ENCODE results near the gene CPNE9.

DNA sequence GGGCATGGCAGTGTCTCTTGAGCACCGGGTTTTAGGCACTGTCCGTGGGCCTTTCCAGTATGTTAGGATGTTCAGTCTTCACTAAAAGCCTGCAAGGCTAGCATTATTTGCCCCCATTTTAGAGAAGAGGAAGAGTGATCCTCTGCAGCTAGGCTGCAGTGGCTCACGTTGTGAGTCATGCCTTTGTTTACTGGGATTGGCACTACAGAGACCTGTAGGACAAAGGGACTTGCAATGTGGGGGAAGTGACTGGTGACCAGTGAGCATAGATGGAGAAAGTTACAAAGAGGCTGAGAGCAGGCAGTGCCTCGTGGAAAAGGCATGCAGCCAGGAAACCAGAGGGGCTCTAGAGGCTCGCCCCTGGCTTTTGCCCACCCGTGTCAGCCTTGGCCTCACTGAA lies 26.8 kb upstream of the CPNE9 start:
- no peak for TF ChIP-seq EZH2phosphoT487 (IDR thresholded peaks at IDR 0.05; ENCODE audit: unreplicated experiment)
- TF ChIP-seq, protein P1, sequence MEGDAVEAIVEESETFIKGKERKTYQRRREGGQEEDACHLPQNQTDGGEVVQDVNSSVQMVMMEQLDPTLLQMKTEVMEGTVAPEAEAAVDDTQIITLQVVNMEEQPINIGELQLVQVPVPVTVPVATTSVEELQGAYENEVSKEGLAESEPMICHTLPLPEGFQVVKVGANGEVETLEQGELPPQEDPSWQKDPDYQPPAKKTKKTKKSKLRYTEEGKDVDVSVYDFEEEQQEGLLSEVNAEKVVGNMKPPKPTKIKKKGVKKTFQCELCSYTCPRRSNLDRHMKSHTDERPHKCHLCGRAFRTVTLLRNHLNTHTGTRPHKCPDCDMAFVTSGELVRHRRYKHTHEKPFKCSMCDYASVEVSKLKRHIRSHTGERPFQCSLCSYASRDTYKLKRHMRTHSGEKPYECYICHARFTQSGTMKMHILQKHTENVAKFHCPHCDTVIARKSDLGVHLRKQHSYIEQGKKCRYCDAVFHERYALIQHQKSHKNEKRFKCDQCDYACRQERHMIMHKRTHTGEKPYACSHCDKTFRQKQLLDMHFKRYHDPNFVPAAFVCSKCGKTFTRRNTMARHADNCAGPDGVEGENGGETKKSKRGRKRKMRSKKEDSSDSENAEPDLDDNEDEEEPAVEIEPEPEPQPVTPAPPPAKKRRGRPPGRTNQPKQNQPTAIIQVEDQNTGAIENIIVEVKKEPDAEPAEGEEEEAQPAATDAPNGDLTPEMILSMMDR (conservative IDR thresholded peaks at IDR 0.05; ENCODE audit: low read depth in 2 of 2), result no peak
- no peak for TF ChIP-seq ZNF331 (CRISPR knock-in tag; IDR thresholded peaks at IDR 0.05; ENCODE audit: low read depth)
- no peak for TF ChIP-seq POLR2AphosphoS5 (IDR thresholded peaks at IDR 0.05; ENCODE audit: low read depth)
- TF ChIP-seq ZNF114 (CRISPR knock-in tag; IDR thresholded peaks at IDR 0.05), result no peak
- TF ChIP-seq EZH2 (IDR thresholded peaks at IDR 0.05; ENCODE audit: low read depth, unreplicated experiment), result no peak
- TF ChIP-seq, protein P2, sequence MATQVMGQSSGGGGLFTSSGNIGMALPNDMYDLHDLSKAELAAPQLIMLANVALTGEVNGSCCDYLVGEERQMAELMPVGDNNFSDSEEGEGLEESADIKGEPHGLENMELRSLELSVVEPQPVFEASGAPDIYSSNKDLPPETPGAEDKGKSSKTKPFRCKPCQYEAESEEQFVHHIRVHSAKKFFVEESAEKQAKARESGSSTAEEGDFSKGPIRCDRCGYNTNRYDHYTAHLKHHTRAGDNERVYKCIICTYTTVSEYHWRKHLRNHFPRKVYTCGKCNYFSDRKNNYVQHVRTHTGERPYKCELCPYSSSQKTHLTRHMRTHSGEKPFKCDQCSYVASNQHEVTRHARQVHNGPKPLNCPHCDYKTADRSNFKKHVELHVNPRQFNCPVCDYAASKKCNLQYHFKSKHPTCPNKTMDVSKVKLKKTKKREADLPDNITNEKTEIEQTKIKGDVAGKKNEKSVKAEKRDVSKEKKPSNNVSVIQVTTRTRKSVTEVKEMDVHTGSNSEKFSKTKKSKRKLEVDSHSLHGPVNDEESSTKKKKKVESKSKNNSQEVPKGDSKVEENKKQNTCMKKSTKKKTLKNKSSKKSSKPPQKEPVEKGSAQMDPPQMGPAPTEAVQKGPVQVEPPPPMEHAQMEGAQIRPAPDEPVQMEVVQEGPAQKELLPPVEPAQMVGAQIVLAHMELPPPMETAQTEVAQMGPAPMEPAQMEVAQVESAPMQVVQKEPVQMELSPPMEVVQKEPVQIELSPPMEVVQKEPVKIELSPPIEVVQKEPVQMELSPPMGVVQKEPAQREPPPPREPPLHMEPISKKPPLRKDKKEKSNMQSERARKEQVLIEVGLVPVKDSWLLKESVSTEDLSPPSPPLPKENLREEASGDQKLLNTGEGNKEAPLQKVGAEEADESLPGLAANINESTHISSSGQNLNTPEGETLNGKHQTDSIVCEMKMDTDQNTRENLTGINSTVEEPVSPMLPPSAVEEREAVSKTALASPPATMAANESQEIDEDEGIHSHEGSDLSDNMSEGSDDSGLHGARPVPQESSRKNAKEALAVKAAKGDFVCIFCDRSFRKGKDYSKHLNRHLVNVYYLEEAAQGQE (IDR thresholded peaks at IDR 0.05; ENCODE audit: unreplicated experiment), result no peak
